Measurements from ENCODE around the gene HOXA7. TPM values are rescaled to one million over a fixed set of nuclear protein-coding genes. Genes with fewer than 3 reads are reported as not detected.
A peak's percentile ranks its signal among the peaks of the same experiment; 100 is the strongest.

Gene HOXA7
- total and polyA plus RNA-seq, 2 donors (not counting 1 experiment from before 2014, with no cell fraction given) = 0.37 TPM; not detected in 1

GRCh38 chr7:27146491-27147198 is 9.8 kb downstream of the HOXA7 start:
- no peak overlapping the region for H3K27ac ChIP-seq (ENCODE audit: low read length in 2 of 2)
- H4K20me1 ChIP-seq (ENCODE audit: control insufficient read depth, insufficient read depth, low read length, poor library complexity, severe bottlenecking) = no peaks in the 10 kb centered on the region
- DNase-seq (peak; percentile 3), ATAC-seq (ENCODE audit: low read depth) (no peak)
- no peak overlapping the region for H3K27ac Mint-ChIP-seq
- no peaks in the 10 kb centered on the region for H3K9me3 Mint-ChIP-seq (ENCODE audit: insufficient read depth)
- 91% methylated on average over 3 of the region's 5 CpGs for WGBS (ENCODE audit: insufficient coverage)
- no peaks in the 10 kb centered on the region for H3K36me3 ChIP-seq (replicated peaks in 1 of 2; ENCODE audit: control extremely low read depth in 1 of 2, control insufficient read depth in 1 of 2, extremely low read depth in 1 of 2, insufficient read depth in 2 of 2, low read length in 1 of 2)
- ChIA-PET CTCF (interaction anchor here (6.9 kb wide), 1 partner anchor 16 kb away, joined by 52 read pairs; no protein-coding TSS in a partner anchor), POLR2A (no interaction called here)
- TF ChIP-seq EZH2 (IDR thresholded peaks at IDR 0.05; ENCODE audit: borderline replicate concordance, insufficient read depth, low read depth, low read length, poor library complexity, severe bottlenecking) = no peak
- TF ChIP-seq, protein P1, sequence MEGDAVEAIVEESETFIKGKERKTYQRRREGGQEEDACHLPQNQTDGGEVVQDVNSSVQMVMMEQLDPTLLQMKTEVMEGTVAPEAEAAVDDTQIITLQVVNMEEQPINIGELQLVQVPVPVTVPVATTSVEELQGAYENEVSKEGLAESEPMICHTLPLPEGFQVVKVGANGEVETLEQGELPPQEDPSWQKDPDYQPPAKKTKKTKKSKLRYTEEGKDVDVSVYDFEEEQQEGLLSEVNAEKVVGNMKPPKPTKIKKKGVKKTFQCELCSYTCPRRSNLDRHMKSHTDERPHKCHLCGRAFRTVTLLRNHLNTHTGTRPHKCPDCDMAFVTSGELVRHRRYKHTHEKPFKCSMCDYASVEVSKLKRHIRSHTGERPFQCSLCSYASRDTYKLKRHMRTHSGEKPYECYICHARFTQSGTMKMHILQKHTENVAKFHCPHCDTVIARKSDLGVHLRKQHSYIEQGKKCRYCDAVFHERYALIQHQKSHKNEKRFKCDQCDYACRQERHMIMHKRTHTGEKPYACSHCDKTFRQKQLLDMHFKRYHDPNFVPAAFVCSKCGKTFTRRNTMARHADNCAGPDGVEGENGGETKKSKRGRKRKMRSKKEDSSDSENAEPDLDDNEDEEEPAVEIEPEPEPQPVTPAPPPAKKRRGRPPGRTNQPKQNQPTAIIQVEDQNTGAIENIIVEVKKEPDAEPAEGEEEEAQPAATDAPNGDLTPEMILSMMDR (IDR thresholded peaks at IDR 0.05) = no peak
- peaks cover 38 to 40% of the 10 kb centered on the region in 2 donors for H3K4me1 ChIP-seq (ENCODE audit: control insufficient read depth in 2 of 2, insufficient read depth in 2 of 2, low read length in 2 of 2)
- peaks cover 0 to 89% (median 57%) of the 10 kb centered on the region in 4 experiments for H3K27me3 ChIP-seq (replicated peaks in 1 of 4; ENCODE audit: control extremely low read depth in 1 of 4, control insufficient read depth in 3 of 4, insufficient read depth in 4 of 4, low read length in 3 of 4)
- no peak overlapping the region for H3K4me3 ChIP-seq (ENCODE audit: control extremely low read depth in 1 of 5, extremely low read depth in 1 of 5, insufficient read depth in 1 of 5, low read depth in 2 of 5, low read length in 4 of 5)
- H3K9ac ChIP-seq (ENCODE audit: low read length) = no peak overlapping the region
- peaks cover 31% of the 10 kb centered on the region for H3K4me1 Mint-ChIP-seq
- H3K9me3 ChIP-seq (ENCODE audit: control extremely low read depth in 1 of 3, control insufficient read depth in 2 of 3, insufficient read depth in 1 of 3, low read length in 2 of 3) = peaks cover 0 to 73% (median 0%) of the 10 kb centered on the region in 3 donors
- peak overlapping the region; percentile 69 for H3K4me2 ChIP-seq (replicated peaks; ENCODE audit: low read depth, low read length, poor library complexity, severe bottlenecking)
- peak overlapping the region; percentile 80 for H3K4me3 Mint-ChIP-seq
- H2AFZ ChIP-seq (ENCODE audit: insufficient read depth, low read depth, low read length, poor library complexity, severe bottlenecking) = no peak overlapping the region
- peaks cover 61% of the 10 kb centered on the region for H3K27me3 Mint-ChIP-seq
- intact Hi-C loops (cut with micrococcal nuclease) = no loop called here
- no peaks in the 10 kb centered on the region for H3K79me2 ChIP-seq (ENCODE audit: control insufficient read depth, insufficient read depth, low read length)

DNA sequence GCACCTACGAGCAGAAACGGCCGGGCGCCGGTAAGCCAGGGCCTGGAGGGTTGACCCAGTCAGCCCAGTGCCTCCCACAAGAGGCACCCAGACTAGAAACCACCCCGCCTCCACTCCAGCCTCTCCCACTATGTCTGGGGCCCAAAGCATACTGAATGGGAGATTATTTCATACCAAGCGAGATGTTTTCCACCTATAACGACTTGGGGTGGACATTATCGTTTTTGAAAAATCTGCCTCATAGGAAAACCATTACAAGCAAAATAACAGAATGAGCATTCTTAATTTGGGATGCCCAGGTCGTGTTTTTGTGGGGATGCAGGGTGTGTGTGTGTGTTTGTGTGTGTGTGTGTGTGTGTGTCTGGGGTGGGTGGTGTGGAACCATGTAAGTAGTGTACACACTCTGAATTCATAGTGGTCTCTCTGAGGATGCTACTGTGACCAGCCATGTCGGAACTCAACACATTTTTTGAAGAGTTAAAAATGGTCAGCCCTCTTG is 10.5 kb downstream of the HOXA7 start:
- Histone ChIP-seq H3K36me3 (replicated peaks in 1 of 2; ENCODE audit: control extremely low read depth in 1 of 2, control insufficient read depth in 1 of 2, extremely low read depth in 1 of 2, insufficient read depth in 2 of 2, low read length in 1 of 2) (no peaks in the 10 kb centered on the region), H3K27ac (ENCODE audit: low read length in 2 of 2) (no peak overlapping the region), H3K4me3 (ENCODE audit: control extremely low read depth in 1 of 5, extremely low read depth in 1 of 5, insufficient read depth in 1 of 5, low read depth in 2 of 5, low read length in 4 of 5) (no peak overlapping the region), H2AFZ (ENCODE audit: insufficient read depth, low read depth, low read length, poor library complexity, severe bottlenecking) (no peak overlapping the region), H4K20me1 (ENCODE audit: control insufficient read depth, insufficient read depth, low read length, poor library complexity, severe bottlenecking) (no peaks in the 10 kb centered on the region), H3K79me2 (ENCODE audit: control insufficient read depth, insufficient read depth, low read length) (no peaks in the 10 kb centered on the region), H3K9me3 (ENCODE audit: control extremely low read depth in 1 of 3, control insufficient read depth in 2 of 3, insufficient read depth in 1 of 3, low read length in 2 of 3) (peaks cover 0 to 66% (median 0%) of the 10 kb centered on the region in 3 donors), H3K27me3 (replicated peaks in 1 of 4; ENCODE audit: control extremely low read depth in 1 of 4, control insufficient read depth in 3 of 4, insufficient read depth in 4 of 4, low read length in 3 of 4) (peaks cover 0 to 82% (median 50%) of the 10 kb centered on the region in 4 experiments), H3K4me2 (replicated peaks; ENCODE audit: low read depth, low read length, poor library complexity, severe bottlenecking) (no peak overlapping the region), H3K4me1 (ENCODE audit: control insufficient read depth in 2 of 2, insufficient read depth in 2 of 2, low read length in 2 of 2) (peaks cover 31 to 33% of the 10 kb centered on the region in 2 donors), H3K9ac (ENCODE audit: low read length) (no peak overlapping the region)
- intact Hi-C loops (cut with micrococcal nuclease) = no loop called here
- Mint-ChIP-seq H3K27me3 (peaks cover 60% of the 10 kb centered on the region), H3K9me3 (ENCODE audit: insufficient read depth) (no peaks in the 10 kb centered on the region), H3K4me3 (no peak overlapping the region), H3K4me1 (peaks cover 24% of the 10 kb centered on the region), H3K27ac (no peak overlapping the region)
- no peak for DNase-seq
- POLR2A ChIA-PET = no interaction called here
- CTCF ChIA-PET = interaction anchor here (0.8 kb wide), 1 partner anchor 17 kb away, joined by 3 read pairs; no protein-coding TSS in a partner anchor
- whole genome bisulfite sequencing (ENCODE audit: insufficient coverage) = 100% methylated on average over 5 of the region's 11 CpGs
- TF ChIP-seq, protein P1 (IDR thresholded peaks at IDR 0.05) = no peak
- TF ChIP-seq EZH2 (IDR thresholded peaks at IDR 0.05; ENCODE audit: borderline replicate concordance, insufficient read depth, low read depth, low read length, poor library complexity, severe bottlenecking) = no peak
- no peak for ATAC-seq (ENCODE audit: low read depth)

Data from B cell (primary cell).